HG03039 (cell line): ENCODE data around the gene CD28.
"Not testable (repeated sequence)": the region's sequence is repeated elsewhere in the genome, so short reads cannot be mapped to it uniquely, and the experiment has no call there.

Experiments
- ATAC-seq: cut with Tn5 transposase; IDR thresholded peaks from one replicate; pipeline ENCODE4 v1.9.1; 2021; ENCODE audit warnings: mild to moderate bottlenecking, moderate library complexity; ENCODE audit not compliant: unreplicated experiment

The CD28 gene

DNA sequence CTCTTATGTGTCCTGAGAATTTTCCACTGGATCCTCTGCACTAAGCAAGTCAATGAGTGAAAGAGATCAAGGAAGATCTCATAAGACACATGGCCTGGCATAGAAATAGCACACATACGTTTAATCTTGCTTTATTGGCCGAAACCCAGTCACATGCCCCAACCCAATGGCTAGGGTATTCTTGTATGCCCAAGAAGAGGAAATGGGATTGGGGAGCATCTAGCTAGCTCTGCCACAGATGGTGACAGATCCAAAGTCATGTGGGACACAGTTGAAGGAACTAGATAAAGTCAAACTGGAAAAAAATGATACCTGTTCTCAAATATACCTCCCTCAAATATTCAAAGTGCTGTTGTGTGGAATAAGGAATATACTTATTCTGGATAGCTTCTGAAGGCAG is 74.7 kb downstream of the CD28 start:
- no peak for ATAC-seq

DNA sequence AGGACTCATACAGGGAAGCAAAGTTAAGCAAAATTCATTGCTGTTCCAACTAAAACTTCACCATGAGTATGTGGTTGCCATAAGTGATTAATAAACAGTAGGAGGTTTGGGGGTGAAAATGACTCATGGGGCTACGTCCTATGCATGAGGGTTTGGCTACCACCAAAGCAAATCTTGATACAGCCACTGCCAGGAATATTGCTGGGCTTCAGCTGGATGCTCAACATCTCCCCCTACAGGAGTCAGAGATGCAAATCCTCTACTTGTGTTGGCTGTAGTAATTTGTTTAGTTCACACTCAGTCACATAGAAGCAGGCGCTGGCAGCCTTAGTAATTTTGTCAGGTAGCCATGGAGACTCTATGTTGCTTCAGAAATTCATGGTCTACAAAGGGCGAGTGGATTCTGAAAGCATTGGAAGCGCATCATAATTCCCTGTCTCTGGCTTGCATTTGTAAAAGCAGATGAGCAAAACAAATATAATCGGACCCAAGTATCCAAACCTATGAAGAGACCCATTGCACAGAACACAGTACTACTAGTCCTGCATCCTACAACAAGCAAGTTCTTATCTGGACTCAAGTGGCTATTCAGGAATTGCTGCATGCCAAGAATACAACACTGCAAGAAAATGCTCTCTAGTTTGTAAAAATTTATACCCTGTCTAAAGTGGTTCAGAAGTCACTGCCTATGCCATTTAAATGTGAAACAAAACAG is 76.0 kb downstream of the CD28 start:
- ATAC-seq, result peak; percentile 58

DNA sequence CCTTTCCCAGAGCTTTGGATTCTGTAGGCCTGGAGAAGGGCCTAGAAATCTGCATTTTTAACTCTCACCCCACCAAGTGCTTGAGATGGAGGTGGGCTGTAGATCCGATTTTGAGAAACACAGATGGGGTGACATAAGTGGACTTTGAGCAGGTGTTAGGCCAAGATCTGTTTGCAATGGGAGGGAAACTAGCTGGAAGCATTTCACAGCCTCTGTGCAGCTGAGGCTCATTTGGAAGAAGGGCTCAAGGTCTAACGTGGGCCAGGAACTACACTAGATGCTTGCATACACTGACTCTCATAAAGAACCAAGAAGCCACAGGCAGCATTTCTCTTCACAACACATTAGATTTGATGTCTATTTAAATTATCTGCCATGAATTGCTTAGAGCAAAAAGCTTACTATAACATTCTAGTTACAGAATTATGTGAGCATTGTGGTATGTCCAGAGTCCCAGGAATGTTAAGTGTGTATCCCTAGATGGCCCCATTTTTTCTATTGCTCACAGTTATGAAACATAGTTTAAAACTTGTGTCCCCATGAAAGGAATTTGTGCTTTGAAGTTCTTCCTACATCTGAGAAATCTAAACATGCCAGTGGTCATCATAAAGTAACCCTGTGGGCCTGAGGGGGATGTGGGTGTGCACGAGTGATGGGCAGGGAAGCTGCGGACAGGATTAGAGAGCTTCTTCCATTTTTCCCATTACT is 77.2 kb downstream of the CD28 start:
- no peak for ATAC-seq

DNA sequence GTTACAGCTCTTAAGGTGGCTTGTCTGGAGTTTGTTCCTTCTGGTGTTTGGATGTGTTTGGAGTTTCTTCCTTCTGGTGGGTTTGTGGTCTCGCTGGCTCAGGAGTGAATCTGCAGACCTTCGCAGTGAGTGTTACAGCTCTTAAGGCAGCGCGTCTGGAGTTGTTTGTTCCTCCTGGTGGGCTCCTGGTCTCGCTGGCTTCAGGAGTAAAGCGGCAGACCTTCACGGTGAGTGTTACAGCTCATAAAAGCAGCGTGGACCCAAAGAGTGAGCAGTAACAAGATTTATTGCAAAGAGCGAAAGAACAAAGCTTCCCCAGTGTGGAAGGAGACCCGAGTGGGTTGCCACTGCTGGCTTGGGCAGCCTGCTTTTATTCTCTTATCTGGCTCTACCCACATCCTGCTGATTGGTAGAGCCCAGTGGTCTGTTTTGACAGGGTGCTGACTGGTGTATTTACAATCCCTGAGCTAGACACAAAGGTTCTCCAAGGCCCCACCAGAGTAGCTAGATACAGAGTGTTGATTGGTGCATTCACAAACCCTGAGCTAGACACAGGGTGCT is 78.4 kb downstream of the CD28 start:
- not testable (repeated sequence) for ATAC-seq

DNA sequence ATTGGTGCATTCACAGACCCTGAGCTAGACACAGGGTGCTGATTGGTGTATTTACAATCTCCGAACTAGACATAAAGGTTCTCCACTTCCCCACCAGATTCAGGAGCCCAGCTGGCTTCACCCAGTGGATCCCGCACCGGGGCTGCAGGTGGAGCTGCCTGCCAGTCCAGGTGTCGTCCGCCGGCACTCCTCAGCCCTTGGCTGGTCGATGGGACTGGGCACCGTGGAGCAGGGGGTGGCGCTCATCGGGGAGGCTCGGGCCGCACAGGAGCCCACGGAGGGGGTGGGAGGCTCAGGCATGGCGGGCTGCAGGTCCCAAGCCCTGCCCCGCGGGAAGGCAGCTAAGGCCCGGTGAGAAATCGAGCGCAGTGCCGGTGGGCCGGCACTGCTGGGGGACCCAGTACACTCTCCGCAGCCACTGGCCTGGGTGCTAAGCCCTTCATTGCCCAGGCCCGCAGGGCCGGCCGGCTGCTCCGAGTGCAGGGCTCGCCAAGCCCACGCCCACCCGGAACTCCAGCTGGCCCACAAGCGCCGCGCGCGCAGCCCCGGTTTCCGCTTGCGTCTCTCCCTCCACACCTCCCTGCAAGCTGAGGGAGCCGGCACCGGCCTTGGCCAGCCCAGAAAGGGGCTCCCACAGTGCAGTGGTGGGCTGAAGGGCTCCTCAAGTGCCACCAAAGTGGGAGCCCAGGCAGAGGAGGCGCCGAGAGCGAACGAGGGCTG is 79.1 kb downstream of the CD28 start:
- ATAC-seq, result not testable (repeated sequence)

DNA sequence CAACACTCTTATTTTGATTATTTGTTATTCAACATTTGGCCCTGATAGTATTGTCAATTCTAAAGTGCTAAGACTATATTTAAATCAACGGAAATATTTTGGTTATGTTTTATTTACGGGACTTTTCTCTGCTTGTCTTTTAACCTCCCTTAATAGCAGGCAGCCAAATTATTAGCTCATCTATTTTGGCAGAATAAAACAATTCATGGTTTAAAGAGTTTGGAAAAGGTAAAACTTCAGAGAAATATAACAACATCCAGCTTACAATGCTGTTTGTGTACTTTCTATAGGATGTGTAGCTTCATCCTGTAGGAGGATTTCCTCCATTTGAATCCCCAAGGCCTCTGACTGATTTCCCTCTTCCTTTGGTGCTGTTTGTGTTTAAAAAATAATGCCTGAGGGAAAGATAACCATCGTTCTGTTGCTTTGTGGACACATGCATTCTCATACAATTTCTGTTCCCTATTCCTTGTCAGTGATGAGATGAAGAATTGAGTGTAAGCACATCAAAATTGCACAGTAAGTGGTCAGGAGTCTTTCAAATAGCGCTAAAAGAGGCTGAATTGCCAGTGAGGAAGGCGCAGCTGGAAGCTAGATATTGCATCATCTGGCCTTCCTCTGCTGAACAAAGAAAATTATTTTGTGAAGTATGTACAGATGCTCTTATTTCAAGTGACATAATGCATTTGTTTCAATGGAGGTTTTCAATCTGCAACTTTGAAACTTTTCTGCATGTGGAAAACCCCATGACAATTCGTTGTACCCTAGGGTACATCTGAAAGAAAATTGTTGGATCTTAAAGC is 80.3 kb downstream of the CD28 start:
- ATAC-seq, result no peak

- ATAC-seq, result no peak
Measured at GRCh38 chr2:203787979-203788378, 81.5 kb downstream of the CD28 start.
